OCI-LY1 (cell line): Measurements from ENCODE around the gene CARM1.
"Not testable (repeated sequence)": the region's sequence is repeated elsewhere in the genome, so short reads cannot be mapped to it uniquely, and the experiment has no call there.

Experiments used
- H2AFZ ChIP-seq: fragments of 200-600 bp; sonication (generic), shearing (Covaris generic); 2 replicates; pipeline ENCODE4 v1.6.0; 2014; ENCODE audit warnings: antibody characterized with exemption, mild to moderate bottlenecking, low read length
- H3F3A ChIP-seq: fragments of 200-600 bp; sonication (generic), shearing (Covaris generic); 2 replicates; pipeline ENCODE4 v1.6.0; 2014; ENCODE audit warnings: mild to moderate bottlenecking, antibody characterized with exemption, low read length, moderate library complexity; ENCODE audit not compliant: insufficient read depth
- H3K27ac ChIP-seq: fragments of 200-600 bp; sonication (generic); 2 replicates; pipeline ENCODE4 v1.5.1; 2014; ENCODE audit warnings: low read length, mixed run types, mild to moderate bottlenecking, low read depth; ENCODE audit not compliant: poor library complexity, severe bottlenecking
- H3K27me3 ChIP-seq: fragments of 200-600 bp; sonication (generic); 2 replicates; pipeline ENCODE4 v1.6.0; 2014; ENCODE audit warnings: antibody characterized with exemption, mild to moderate bottlenecking, low read length, moderate library complexity; ENCODE audit not compliant: insufficient read depth
- H3K36me3 ChIP-seq: fragments of 200-600 bp; sonication (generic); 2 replicates; pipeline ENCODE4 v1.6.1; 2014; ENCODE audit warnings: mild to moderate bottlenecking, antibody characterized with exemption, low read length, moderate library complexity, mixed read lengths; ENCODE audit not compliant: insufficient read depth
- H3K4me1 ChIP-seq: fragments of 200-600 bp; sonication (generic); 2 replicates; pipeline ENCODE4 v1.5.1; 2014; ENCODE audit warnings: mild to moderate bottlenecking, low read length, moderate library complexity; ENCODE audit not compliant: insufficient read depth, severe bottlenecking
- H3K4me2 ChIP-seq: fragments of 200-600 bp; sonication (generic), shearing (Covaris generic); 2 replicates; pipeline ENCODE4 v1.6.1; 2014; ENCODE audit warnings: low read length
- H3K4me3 ChIP-seq: fragments of 200-600 bp; sonication (generic); 2 replicates; pipeline ENCODE4 v1.5.1; 2014; ENCODE audit warnings: low read length, low read depth, mild to moderate bottlenecking, mixed read lengths; ENCODE audit not compliant: poor library complexity, severe bottlenecking
- H3K79me2 ChIP-seq: fragments of 200-600 bp; shearing (Covaris generic); 2 replicates; pipeline ENCODE4 v1.6.1; 2016; ENCODE audit warnings: mixed run types, low read length, mixed read lengths; ENCODE audit not compliant: insufficient read depth
- H3K9ac ChIP-seq: fragments of 200-600 bp; sonication (generic), shearing (Covaris generic); 2 replicates; pipeline ENCODE4 v1.6.1; 2014; ENCODE audit warnings: mild to moderate bottlenecking, low read length, mixed read lengths
- H3K9me2 ChIP-seq: fragments of 200-600 bp; sonication (generic), shearing (Covaris generic); 2 replicates; pipeline ENCODE4 v1.6.1; 2014; ENCODE audit warnings: low read depth, mild to moderate bottlenecking, low read length, mixed read lengths
- H3K9me3 ChIP-seq: fragments of 200-600 bp; shearing (Covaris generic); 2 replicates; pipeline ENCODE4 v1.6.1; 2014; ENCODE audit warnings: low read length, mixed read lengths
- H4K20me1 ChIP-seq: fragments of 200-600 bp; sonication (generic), shearing (Covaris generic); 2 replicates; pipeline ENCODE4 v1.6.0; 2016; ENCODE audit warnings: mild to moderate bottlenecking, low read length; ENCODE audit not compliant: insufficient read depth
- CTCF ChIP-seq: fragments of 200-600 bp; sonication (generic), shearing (Covaris generic); IDR thresholded peaks from 2 replicates; pipeline ENCODE4 v1.5.1; 2017; ENCODE audit warnings: mild to moderate bottlenecking, antibody characterized with exemption, low read length, moderate library complexity, mixed read lengths
- EZH2 ChIP-seq: fragments of 200-600 bp; sonication (generic), shearing (Covaris generic); IDR thresholded peaks from 2 replicates; pipeline ENCODE4 v1.8.0; 2017; ENCODE audit warnings: borderline replicate concordance, mixed run types, mild to moderate bottlenecking, antibody characterized with exemption, low read length, moderate library complexity, mixed read lengths

The CARM1 gene

GRCh38 chr19:10836479-10837330, 34.6 kb upstream of the CARM1 start:
- Histone ChIP-seq H3K36me3 (peaks cover 19% of the 10 kb centered on the region), H3K4me2 (peak overlapping the region; percentile 69), H3K9me3 (no peaks in the 10 kb centered on the region; the same call in 1 of the 2 replicates), H3K27ac (peak overlapping the region; percentile 91), H3K9me2 (no peaks in the 10 kb centered on the region), H4K20me1 (no peaks in the 10 kb centered on the region), H2AFZ (peak overlapping the region; percentile 16), H3K79me2 (no peaks in the 10 kb centered on the region), H3K4me1 (peaks cover 9% of the 10 kb centered on the region), H3K9ac (peak overlapping the region; percentile 84), H3K27me3 (no peaks in the 10 kb centered on the region), H3K4me3 (peak overlapping the region; percentile 69), H3F3A (no peaks in the 10 kb centered on the region)
- TF ChIP-seq EZH2 (no peak), CTCF (no peak)

- not testable (repeated sequence) for H3F3A ChIP-seq, H3K4me1 ChIP-seq, H3K9ac ChIP-seq, H3K9me2 ChIP-seq, H3K9me3 ChIP-seq, H4K20me1 ChIP-seq, H3K4me2 ChIP-seq, H3K27me3 ChIP-seq, H3K79me2 ChIP-seq, H3K27ac ChIP-seq, H3K4me3 ChIP-seq, H2AFZ ChIP-seq
- H3K36me3 ChIP-seq, result peaks cover 11% of the 10 kb centered on the region
Measured at GRCh38 chr19:10837649-10838048, 33.7 kb upstream of the CARM1 start.

- no peaks in the 10 kb centered on the region for H3F3A ChIP-seq
- no peaks in the 10 kb centered on the region for H4K20me1 ChIP-seq
- H3K9me3 ChIP-seq, result peaks cover 3% of the 10 kb centered on the region; the same call in 1 of the 2 replicates
- H3K4me1 ChIP-seq, result peaks cover 9% of the 10 kb centered on the region
- H3K79me2 ChIP-seq, result no peaks in the 10 kb centered on the region
- H3K9me2 ChIP-seq, result no peaks in the 10 kb centered on the region
- no peak overlapping the region for H2AFZ ChIP-seq
- H3K36me3 ChIP-seq, result peaks cover 4% of the 10 kb centered on the region
- no peaks in the 10 kb centered on the region for H3K27me3 ChIP-seq
- H3K4me3 ChIP-seq, result no peak overlapping the region
- no peak overlapping the region for H3K9ac ChIP-seq
- H3K27ac ChIP-seq, result no peak overlapping the region
- TF ChIP-seq EZH2, result no peak
- no peak for TF ChIP-seq CTCF
- no peak overlapping the region for H3K4me2 ChIP-seq
Measured at GRCh38 chr19:10838377-10838776, 33.0 kb upstream of the CARM1 start.
